CD4-positive, alpha-beta memory T cell (primary cell): Measurements from ENCODE around the gene ACOT7. TPM values are rescaled to one million over a fixed set of nuclear protein-coding genes. Genes with fewer than 3 reads are reported as not detected.
A peak's percentile ranks its signal among the peaks of the same experiment; 100 is the strongest.

ENCODE experiments used
- CTCF ChIA-PET: fragments of 350-600 bp; sonication (Branson Sonifier 250); formaldehyde crosslinking; loops from one replicate; lab custom pipeline; 2021; ENCODE audit warnings: inconsistent platforms; ENCODE audit not compliant: partially characterized antibody; lab: Charles Lee
- POLR2A ChIA-PET: fragments of 350-600 bp; sonication (Branson Sonifier 250); formaldehyde crosslinking; loops from one replicate; lab custom pipeline; 2021; ENCODE audit not compliant: partially characterized antibody; lab: Charles Lee
- DNase-seq, 5 donors: peaks; one replicate each; pipeline versions ENCODE4 v3.0.0 to v3.0.0-alpha.2; 2020 to 2022; ENCODE audit warnings: mixed read lengths in 1 of 5
- H3K27ac ChIP-seq: one replicate; pipeline ENCODE4 v1.7.0; 2013; ENCODE audit warnings: low read depth, low read length
- H3K27me3 ChIP-seq: 2 replicates; pipeline ENCODE4 v1.7.0; 2013; ENCODE audit warnings: mild to moderate bottlenecking, low read length, moderate library complexity; ENCODE audit not compliant: insufficient read depth
- H3K36me3 ChIP-seq: 2 replicates; pipeline ENCODE4 v1.7.0; 2013; ENCODE audit warnings: mild to moderate bottlenecking, low read length, moderate library complexity; ENCODE audit not compliant: insufficient read depth
- H3K4me1 ChIP-seq: 2 replicates; pipeline ENCODE4 v1.7.0; 2013; ENCODE audit warnings: mild to moderate bottlenecking, low read length, moderate library complexity; ENCODE audit not compliant: insufficient read depth
- H3K4me3 ChIP-seq, 2 donors: one replicate each; pipeline ENCODE4 v1.7.0; 2013; ENCODE audit warnings: low read length in 2 of 2, mild to moderate bottlenecking in 1 of 2
- H3K9me3 ChIP-seq, 2 donors: one replicate each; pipeline ENCODE4 v1.7.0; 2013; ENCODE audit warnings: low read length in 2 of 2, control low read depth in 1 of 2; ENCODE audit not compliant: control insufficient read depth in 1 of 2
- H3K27ac Mint-ChIP-seq, 7 donors: one replicate each; pipeline ENCODE4 v1.8.0; 2020 to 2021; ENCODE audit warnings: mixed read lengths in 7 of 7, mild to moderate bottlenecking in 6 of 7, inconsistent platforms in 3 of 7, moderate library complexity in 3 of 7
- H3K27me3 Mint-ChIP-seq, 2 donors: one replicate each; pipeline ENCODE4 v1.8.0; 2020 to 2021; ENCODE audit warnings: mixed read lengths in 2 of 2
- H3K36me3 Mint-ChIP-seq, 2 donors: one replicate each; pipeline ENCODE4 v1.8.0; 2020 to 2021; ENCODE audit warnings: mixed read lengths in 2 of 2, inconsistent platforms in 1 of 2, mild to moderate bottlenecking in 1 of 2
- H3K4me1 Mint-ChIP-seq, 4 donors: one replicate each; pipeline ENCODE4 v1.8.0; 2020 to 2021; ENCODE audit warnings: mixed read lengths in 4 of 4, mild to moderate bottlenecking in 1 of 4
- H3K4me3 Mint-ChIP-seq, 8 donors: one replicate each; pipeline ENCODE4 v1.8.0; 2020 to 2021; ENCODE audit warnings: mixed read lengths in 8 of 8, mild to moderate bottlenecking in 7 of 8, moderate library complexity in 6 of 8, inconsistent platforms in 3 of 8
- H3K9me3 Mint-ChIP-seq, 8 donors: one replicate each; pipeline ENCODE4 v1.8.0; 2020 to 2021; ENCODE audit warnings: mixed read lengths in 8 of 8, mild to moderate bottlenecking in 5 of 8, inconsistent platforms in 3 of 8, moderate library complexity in 1 of 8
- intact Hi-C: fragments of 100-400 bp; cut with micrococcal nuclease; formaldehyde crosslinking; loops from one replicate; pipeline ENCODE4 v1.15.1; 2023
- polyA plus RNA-seq, 2 donors: library from polyadenylated mRNA; unstranded; fragments of 300-500 nt; fragmentation: Illumina TruSeq; gene quantifications; one replicate each; pipeline ENCODE4 v1.2.3, GENCODE V29; 2021
- total RNA-seq, 2 experiments: library from RNA; stranded (reverse); gene quantifications; one replicate each; pipeline ENCODE4 v1.2.3, GENCODE V29; 2021

Gene ACOT7
- total and polyA plus RNA-seq, 4 experiments from 2014 or later, result 2.7 to 7.4 (median 4.8) TPM

DNA sequence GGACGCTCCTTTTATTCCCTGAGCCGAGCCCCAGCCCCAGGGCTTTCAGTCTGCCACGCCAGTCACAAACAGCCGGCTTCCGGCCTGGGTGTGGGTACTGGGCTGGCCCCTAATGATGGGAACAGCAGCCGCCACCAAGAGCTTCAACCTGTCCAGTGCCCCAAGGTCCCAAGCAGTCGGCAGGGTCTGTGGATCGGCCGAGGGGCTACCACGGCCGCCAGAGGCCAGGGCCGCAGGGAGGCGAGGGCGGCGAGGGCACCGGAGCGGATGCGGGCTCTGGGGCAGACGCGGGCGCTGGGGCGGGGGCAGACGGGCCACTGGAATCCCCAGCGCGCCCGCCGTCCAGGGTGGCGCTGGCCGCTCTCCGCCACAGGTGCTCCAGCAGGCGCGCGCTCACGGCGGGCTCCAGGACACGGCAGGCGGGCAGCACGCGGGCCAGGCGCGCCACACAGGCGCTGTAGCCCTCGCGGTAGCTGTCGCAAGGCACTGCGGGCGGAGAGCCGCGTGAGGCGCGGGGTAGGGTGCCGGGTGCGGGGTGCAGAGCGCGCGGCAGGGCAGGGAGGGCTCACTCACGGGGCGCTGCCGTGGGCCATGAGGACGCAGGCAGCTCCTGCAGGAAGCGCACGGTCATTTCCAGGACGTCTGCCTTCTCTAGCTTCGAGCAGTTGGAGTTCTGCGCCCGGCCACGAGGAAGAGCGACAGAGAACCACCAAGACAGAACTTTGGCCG lies 25.3 kb upstream of the ACOT7 start:
- DNase-seq, result no peak
- intact Hi-C loops, result no loop called here
- Histone ChIP-seq H3K9me3 (no peaks in the 10 kb centered on the region), H3K36me3 (no peaks in the 10 kb centered on the region), H3K27ac (no peak overlapping the region), H3K4me1 (peaks cover 30% of the 10 kb centered on the region), H3K27me3 (peaks cover 63% of the 10 kb centered on the region), H3K4me3 (no peak overlapping the region)
- ChIA-PET POLR2A (no interaction called here), CTCF (interaction anchor here (1.2 to 5.6 kb wide), 2 partner anchors 19 to 70 kb away, joined by 3 to 88 read pairs; no protein-coding TSS in a partner anchor)
- H3K36me3 Mint-ChIP-seq, result no peaks in the 10 kb centered on the region
- no peak overlapping the region for H3K27ac Mint-ChIP-seq
- H3K4me1 Mint-ChIP-seq, result peaks cover 3 to 27% (median 15%) of the 10 kb centered on the region in 4 donors
- no peaks in the 10 kb centered on the region for H3K9me3 Mint-ChIP-seq
- peak overlapping the region in 4 of 8 donors; percentile 25 to 59 (median 50) for H3K4me3 Mint-ChIP-seq
- peaks cover 52 to 53% of the 10 kb centered on the region in 2 donors for H3K27me3 Mint-ChIP-seq

DNA sequence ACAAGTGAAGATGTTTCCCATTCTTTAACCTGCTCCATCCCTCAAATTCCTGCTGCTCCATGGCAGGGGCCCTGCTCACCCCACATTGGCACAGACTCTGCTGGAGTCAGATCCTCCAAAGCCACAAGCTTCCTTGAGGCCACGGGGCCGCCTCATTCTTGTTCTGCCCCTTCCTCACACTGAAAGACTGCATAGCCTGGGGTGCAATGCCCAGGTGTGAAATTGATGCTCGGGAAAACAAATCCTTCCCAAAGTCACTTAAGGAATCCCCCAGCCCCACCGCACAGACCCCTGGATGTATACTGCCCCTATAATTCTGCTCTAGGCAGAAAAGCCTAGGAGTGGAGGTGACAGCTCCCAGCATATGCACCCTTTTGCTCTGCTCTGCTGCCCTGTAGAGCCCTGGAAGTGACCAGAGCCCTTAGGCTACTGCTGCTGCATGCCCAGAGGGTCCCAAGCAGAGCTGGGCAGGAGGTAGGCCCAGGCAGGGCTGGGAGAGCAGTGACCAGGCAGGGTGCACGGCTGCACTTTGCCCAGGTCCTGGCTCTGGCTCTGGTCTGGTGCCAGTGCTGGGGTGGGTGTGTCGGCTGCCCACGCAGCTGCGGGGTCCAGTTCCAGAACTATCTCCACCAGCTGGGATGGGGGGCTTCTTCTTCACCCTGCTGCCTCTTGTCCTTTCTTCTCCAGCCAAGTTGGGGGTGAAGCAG lies 24.5 kb upstream of the ACOT7 start:
- H3K9me3 Mint-ChIP-seq, result no peaks in the 10 kb centered on the region
- H3K9me3 ChIP-seq, result no peaks in the 10 kb centered on the region
- H3K27me3 ChIP-seq, result peaks cover 62% of the 10 kb centered on the region
- peak overlapping the region in 3 of 8 donors; percentile 13 to 24 (median 21) for H3K4me3 Mint-ChIP-seq
- no peak overlapping the region for H3K27ac Mint-ChIP-seq
- H3K4me3 ChIP-seq, result no peak overlapping the region
- H3K36me3 Mint-ChIP-seq, result no peaks in the 10 kb centered on the region
- ChIA-PET CTCF (interaction anchor here (1.2 kb wide), 1 partner anchor 70 kb away, joined by 3 read pairs; no protein-coding TSS in a partner anchor), POLR2A (no interaction called here)
- no peak overlapping the region for H3K27ac ChIP-seq
- H3K36me3 ChIP-seq, result no peaks in the 10 kb centered on the region
- peaks cover 50 to 55% of the 10 kb centered on the region in 2 donors for H3K27me3 Mint-ChIP-seq
- peaks cover 3 to 20% (median 9%) of the 10 kb centered on the region in 4 donors for H3K4me1 Mint-ChIP-seq
- no peak for DNase-seq
- H3K4me1 ChIP-seq, result peaks cover 23% of the 10 kb centered on the region
- intact Hi-C loops, result no loop called here

DNA sequence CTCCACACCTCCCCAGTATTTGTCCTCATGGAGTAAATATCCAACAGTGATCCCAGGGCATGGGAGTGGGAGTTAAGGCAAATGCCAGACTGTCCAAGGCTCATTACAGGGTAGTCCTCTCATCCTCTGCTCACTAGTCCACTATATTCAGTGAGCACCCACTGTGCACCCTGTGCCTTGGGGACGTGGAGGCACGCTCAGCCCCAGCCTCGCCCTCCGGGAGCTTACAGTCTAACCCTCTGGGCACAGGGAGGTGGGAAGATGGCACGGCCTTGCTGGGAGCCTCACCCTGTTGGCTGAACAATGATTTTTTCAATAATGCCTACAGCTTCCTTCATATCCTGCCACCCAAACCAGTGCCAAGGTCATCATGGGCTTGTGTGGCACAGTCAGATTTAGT lies 23.3 kb upstream of the ACOT7 start:
- no peak overlapping the region for H3K4me3 ChIP-seq
- DNase-seq, result no peak
- no peak overlapping the region for H3K27ac ChIP-seq
- no peaks in the 10 kb centered on the region for H3K36me3 ChIP-seq
- ChIA-PET CTCF (interaction anchor here (1.5 kb wide), 2 partner anchors 17 to 21 kb away, joined by 3 to 5 read pairs; no protein-coding TSS in a partner anchor), POLR2A (no interaction called here)
- H3K4me1 ChIP-seq, result peaks cover 23% of the 10 kb centered on the region
- Mint-ChIP-seq H3K27me3 (peaks cover 51 to 58% of the 10 kb centered on the region in 2 donors), H3K4me1 (peaks cover 3 to 14% (median 9%) of the 10 kb centered on the region in 4 donors), H3K27ac (no peak overlapping the region), H3K36me3 (no peaks in the 10 kb centered on the region), H3K4me3 (no peak overlapping the region), H3K9me3 (no peaks in the 10 kb centered on the region)
- intact Hi-C loops, result no loop called here
- peaks cover 62% of the 10 kb centered on the region for H3K27me3 ChIP-seq
- no peaks in the 10 kb centered on the region for H3K9me3 ChIP-seq

DNA sequence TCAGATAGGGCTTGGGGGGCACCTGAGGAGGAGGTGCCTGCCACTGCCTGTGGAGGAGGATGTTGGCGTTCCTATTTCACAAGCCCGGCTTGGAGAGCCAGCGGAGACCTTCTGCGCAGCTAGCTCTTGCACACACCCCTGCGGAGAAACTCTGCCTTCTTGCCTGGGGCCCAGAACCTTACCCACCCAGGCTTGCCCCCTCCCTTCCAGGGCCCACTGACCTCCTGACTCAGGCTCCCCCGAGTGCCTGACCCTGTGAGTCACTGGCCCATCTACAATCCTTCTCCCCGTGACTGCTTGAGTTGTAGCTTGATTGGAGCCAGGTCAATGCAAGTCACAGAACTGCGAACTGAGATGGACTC lies 22.7 kb upstream of the ACOT7 start:
- ChIA-PET CTCF (interaction anchor here (1.5 kb wide), 2 partner anchors 18 to 21 kb away, joined by 3 to 5 read pairs; no protein-coding TSS in a partner anchor), POLR2A (no interaction called here)
- Mint-ChIP-seq H3K9me3 (no peaks in the 10 kb centered on the region), H3K4me3 (no peak overlapping the region), H3K27me3 (peaks cover 51 to 55% of the 10 kb centered on the region in 2 donors), H3K4me1 (peaks cover 3 to 10% (median 9%) of the 10 kb centered on the region in 4 donors), H3K36me3 (no peaks in the 10 kb centered on the region), H3K27ac (no peak overlapping the region)
- Histone ChIP-seq H3K4me1 (peaks cover 23% of the 10 kb centered on the region), H3K27ac (no peak overlapping the region), H3K27me3 (peaks cover 60% of the 10 kb centered on the region), H3K9me3 (no peaks in the 10 kb centered on the region), H3K36me3 (no peaks in the 10 kb centered on the region), H3K4me3 (no peak overlapping the region)
- intact Hi-C loops, result no loop called here
- DNase-seq, result no peak

DNA sequence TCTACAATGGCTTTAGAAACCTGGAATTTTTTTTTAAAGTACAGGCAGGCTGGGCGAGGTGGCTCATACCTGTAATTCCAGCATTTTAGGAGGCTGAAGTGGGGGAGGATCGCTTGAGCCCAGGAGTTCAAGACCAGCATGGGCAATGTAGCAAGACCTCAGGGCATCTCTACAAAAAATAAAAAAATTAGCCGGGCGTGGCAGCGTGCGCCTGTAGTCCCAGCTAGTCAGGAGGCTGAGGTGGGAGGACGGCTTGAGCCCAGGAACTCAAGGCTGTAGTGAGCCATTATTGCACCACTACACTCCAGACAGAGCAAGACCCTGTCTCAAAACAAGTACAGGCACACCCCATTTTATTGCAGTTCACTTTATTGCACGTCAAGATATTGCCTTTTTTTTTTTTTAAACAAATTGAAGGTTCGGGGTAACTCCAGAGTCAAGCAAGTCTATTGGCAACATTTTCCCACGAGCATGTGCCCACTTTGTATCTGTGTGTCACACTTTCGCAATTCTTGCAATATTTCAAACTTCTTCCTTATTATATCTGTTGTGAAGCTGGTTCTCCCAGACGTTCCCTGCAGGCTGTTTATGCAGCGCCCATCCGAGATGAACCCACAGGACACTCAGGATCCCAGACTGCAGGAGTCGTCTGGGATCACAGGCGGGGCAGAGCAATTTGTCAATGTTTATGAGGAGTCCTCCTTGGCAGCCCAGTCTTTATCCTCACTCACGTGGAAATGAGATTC lies 21.5 kb upstream of the ACOT7 start:
- DNase-seq, result no peak
- no peak overlapping the region for H3K4me3 ChIP-seq
- no peak overlapping the region for H3K27ac ChIP-seq
- peaks cover 13% of the 10 kb centered on the region for H3K4me1 ChIP-seq
- no peak overlapping the region for H3K27ac Mint-ChIP-seq
- no peaks in the 10 kb centered on the region for H3K36me3 Mint-ChIP-seq
- POLR2A ChIA-PET, result interaction anchor here (0.6 kb wide), 1 partner anchor 127 kb away, joined by 3 read pairs; no protein-coding TSS in a partner anchor
- H3K36me3 ChIP-seq, result no peaks in the 10 kb centered on the region
- no peaks in the 10 kb centered on the region for H3K9me3 Mint-ChIP-seq
- peaks cover 3 to 7% (median 6%) of the 10 kb centered on the region in 4 donors for H3K4me1 Mint-ChIP-seq
- no peak overlapping the region for H3K4me3 Mint-ChIP-seq
- peaks cover 45 to 53% of the 10 kb centered on the region in 2 donors for H3K27me3 Mint-ChIP-seq
- no peaks in the 10 kb centered on the region for H3K9me3 ChIP-seq
- H3K27me3 ChIP-seq, result peaks cover 48% of the 10 kb centered on the region
- CTCF ChIA-PET, result interaction anchor here (0.7 to 5.5 kb wide), 8 partner anchors 8 to 57 kb away, joined by 3 to 30 read pairs (median 4); partner anchors contain the start of gene ACOT7
- intact Hi-C loops, result no loop called here

DNA sequence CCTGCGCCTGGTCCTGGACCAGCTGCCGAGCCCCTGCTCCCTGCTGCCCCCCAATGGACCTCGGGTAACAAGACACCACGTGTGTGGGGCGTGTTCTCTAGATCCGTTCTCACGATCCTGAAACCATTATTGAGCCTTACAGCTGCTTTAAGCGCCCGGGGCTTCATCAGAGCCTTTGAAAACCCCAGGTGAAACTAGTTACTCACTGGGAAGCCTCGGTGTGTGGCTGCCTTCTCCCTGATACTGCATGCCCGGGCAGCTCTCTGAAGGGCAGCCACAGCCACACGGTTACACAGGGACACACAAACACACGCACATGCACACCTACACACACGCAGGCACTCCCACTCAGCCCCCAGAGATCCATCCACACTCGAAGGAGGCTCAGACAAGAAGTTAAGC lies 20.9 kb upstream of the ACOT7 start:
- no peaks in the 10 kb centered on the region for H3K36me3 Mint-ChIP-seq
- peak overlapping the region in 1 of 7 donors; percentile 45 for H3K27ac Mint-ChIP-seq

More for the DNA sequence above, 20.9 kb upstream of the ACOT7 start:
- ChIA-PET POLR2A (interaction anchor here (0.6 kb wide), 1 partner anchor 127 kb away, joined by 3 read pairs; no protein-coding TSS in a partner anchor), CTCF (interaction anchor here (0.7 to 5.5 kb wide), 11 partner anchors 8 to 168 kb away, joined by 3 to 30 read pairs (median 4); partner anchors contain the start of gene ACOT7)
- Histone ChIP-seq H3K4me3 (no peak overlapping the region), H3K9me3 (no peaks in the 10 kb centered on the region), H3K4me1 (peaks cover 12% of the 10 kb centered on the region), H3K36me3 (no peaks in the 10 kb centered on the region), H3K27me3 (peaks cover 46% of the 10 kb centered on the region), H3K27ac (no peak overlapping the region)
- intact Hi-C loops, result no loop called here
- Mint-ChIP-seq H3K27me3 (peaks cover 44 to 53% of the 10 kb centered on the region in 2 donors), H3K4me3 (no peak overlapping the region), H3K9me3 (no peaks in the 10 kb centered on the region), H3K4me1 (peaks cover 3 to 7% (median 6%) of the 10 kb centered on the region in 4 donors)
- peak in 2 of 5 donors; percentile 40 to 44 for DNase-seq
